Esophagus muscularis mucosa (tissue), 4 donors: Measurements from ENCODE around the gene ZNF100.

Experiments
- CTCF ChIP-seq, 3 experiments: fragments of 200-600 bp in 2 of 3; fragments of 450-650 bp in 1 of 3; sonication (generic) in 2 of 3; IDR thresholded peaks; one replicate each; pipeline ENCODE4 v1.5.1; 2017 to 2019; ENCODE audit warnings: antibody characterized with exemption in 3 of 3, mild to moderate bottlenecking in 2 of 3, moderate library complexity in 1 of 3
- EP300 ChIP-seq: sonication (generic); formaldehyde crosslinking; IDR thresholded peaks from one replicate; pipeline ENCODE4 v1.6.1; 2017; ENCODE audit warnings: antibody characterized with exemption
- POLR2A ChIP-seq: fragments of 450-650 bp; IDR thresholded peaks from one replicate; pipeline ENCODE4 v1.6.1; 2017; ENCODE audit warnings: antibody characterized with exemption, moderate library complexity, mild to moderate bottlenecking, low read depth
- POLR2AphosphoS5 ChIP-seq, 2 donors: sonication (generic); formaldehyde crosslinking; IDR thresholded peaks; one replicate each; pipeline ENCODE4 v1.6.1; 2017; ENCODE audit warnings: antibody characterized with exemption in 2 of 2

GRCh38 chr19:21674454-21674853 lies 92.9 kb downstream of the ZNF100 start:
- no peak for TF ChIP-seq CTCF (IDR thresholded peaks at IDR 0.05)
- TF ChIP-seq POLR2AphosphoS5 (IDR thresholded peaks at IDR 0.05): no peak
- TF ChIP-seq EP300: no peak
- no peak for TF ChIP-seq POLR2A
